ENCODE data around the gene MYOT.
"Not testable (repeated sequence)": the region's sequence is repeated elsewhere in the genome, so short reads cannot be mapped to it uniquely, and the experiment has no call there.

DNA sequence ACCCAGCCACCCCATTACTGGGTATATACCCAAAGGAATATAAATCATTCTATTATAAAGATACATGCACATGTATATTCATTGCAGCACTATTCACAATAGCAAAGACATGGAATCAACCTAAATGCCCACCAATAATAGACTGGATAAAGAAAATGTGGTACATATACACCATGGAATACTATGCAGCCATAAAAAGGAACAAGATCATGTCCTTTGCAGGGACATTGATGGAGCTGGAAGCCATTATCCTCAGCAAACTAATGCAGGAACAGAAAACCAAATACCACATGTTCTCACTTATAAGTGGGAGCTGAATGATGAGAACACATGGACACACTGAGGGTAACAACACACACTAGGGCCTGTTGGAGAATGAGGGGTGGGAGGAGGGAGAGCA lies 14.5 kb upstream of the MYOT start:
- TF ChIP-seq, protein P1, sequence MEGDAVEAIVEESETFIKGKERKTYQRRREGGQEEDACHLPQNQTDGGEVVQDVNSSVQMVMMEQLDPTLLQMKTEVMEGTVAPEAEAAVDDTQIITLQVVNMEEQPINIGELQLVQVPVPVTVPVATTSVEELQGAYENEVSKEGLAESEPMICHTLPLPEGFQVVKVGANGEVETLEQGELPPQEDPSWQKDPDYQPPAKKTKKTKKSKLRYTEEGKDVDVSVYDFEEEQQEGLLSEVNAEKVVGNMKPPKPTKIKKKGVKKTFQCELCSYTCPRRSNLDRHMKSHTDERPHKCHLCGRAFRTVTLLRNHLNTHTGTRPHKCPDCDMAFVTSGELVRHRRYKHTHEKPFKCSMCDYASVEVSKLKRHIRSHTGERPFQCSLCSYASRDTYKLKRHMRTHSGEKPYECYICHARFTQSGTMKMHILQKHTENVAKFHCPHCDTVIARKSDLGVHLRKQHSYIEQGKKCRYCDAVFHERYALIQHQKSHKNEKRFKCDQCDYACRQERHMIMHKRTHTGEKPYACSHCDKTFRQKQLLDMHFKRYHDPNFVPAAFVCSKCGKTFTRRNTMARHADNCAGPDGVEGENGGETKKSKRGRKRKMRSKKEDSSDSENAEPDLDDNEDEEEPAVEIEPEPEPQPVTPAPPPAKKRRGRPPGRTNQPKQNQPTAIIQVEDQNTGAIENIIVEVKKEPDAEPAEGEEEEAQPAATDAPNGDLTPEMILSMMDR (conservative IDR thresholded peaks at IDR 0.05) = not testable (repeated sequence)
- TF ChIP-seq EZH2 (IDR thresholded peaks at IDR 0.05; ENCODE audit: low read depth) = not testable (repeated sequence)
